Epidermal melanocyte (primary cell): ENCODE measurements around the gene ENTPD2.

ENCODE experiments used
- DNase-seq: peaks from one replicate; pipeline ENCODE4 v3.0.0; 2011; ENCODE audit warnings: low spot score; ENCODE audit not compliant: insufficient read length

The ENTPD2 gene

DNA sequence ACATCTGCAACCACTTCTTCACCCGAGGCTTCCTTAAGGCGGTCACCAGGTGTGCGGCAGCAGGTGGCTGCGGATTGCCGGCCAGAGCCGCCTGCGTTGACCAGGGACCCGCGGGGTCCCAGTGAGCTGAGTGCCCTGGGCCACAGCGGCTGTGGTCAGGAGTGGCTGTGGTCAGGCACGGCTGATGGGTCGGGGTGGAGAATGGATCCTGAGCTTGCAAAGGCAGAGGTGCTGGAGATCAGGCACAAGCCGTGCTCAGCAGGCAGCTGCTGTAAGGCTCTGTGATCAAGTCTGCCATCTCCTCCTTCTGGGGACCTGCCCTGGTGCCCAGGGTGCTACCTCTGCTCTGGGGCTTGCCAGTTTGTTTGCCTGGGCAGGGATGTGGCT, 25.5 kb upstream of the ENTPD2 start:
- DNase-seq: no peak

- DNase-seq: no peak
These were observed 25.0 kb upstream of the ENTPD2 start for GRCh38 chr9:137078701-137079400.

DNA sequence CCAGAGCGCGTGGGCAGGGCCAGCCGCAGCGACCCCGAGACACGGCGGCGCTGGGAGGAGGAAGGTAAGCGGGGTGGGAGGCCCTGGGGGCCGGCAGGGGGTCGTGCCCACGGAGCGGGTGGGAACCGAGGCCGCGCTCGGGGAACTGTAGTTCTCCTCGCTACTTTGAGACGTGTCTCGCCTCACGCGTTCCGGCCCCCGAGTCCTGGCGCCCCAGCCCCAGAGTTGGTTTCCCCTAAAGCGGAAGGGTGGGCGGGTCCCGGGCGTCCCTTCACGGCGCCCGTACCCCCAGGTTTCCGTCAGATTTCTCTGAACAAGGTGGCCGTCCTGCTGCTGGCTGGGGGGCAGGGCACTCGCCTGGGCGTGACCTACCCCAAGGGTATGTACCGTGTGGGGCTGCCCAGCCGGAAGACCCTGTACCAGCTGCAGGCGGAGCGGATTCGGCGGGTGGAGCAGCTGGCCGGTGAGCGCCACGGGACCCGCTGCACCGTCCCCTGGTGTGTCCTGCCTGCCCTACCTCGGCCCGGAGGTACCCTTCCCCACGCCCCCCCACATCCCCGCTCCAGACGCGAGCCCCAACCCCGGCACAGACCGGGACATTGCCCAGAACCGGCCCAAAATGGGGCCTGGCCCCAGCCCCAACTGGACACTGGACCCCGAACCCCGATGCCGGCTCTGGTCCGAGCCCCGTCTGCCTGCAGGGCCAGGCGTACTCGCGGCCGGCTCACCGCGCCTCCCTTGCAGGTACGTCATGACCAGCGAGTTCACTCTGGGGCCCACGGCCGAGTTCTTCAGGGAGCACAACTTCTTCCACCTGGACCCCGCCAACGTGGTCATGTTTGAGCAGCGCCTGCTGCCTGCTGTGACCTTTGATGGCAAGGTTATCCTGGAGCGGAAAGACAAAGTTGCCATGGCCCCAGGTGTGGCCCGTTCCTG, 24.2 kb upstream of the ENTPD2 start:
- DNase-seq: no peak

DNA sequence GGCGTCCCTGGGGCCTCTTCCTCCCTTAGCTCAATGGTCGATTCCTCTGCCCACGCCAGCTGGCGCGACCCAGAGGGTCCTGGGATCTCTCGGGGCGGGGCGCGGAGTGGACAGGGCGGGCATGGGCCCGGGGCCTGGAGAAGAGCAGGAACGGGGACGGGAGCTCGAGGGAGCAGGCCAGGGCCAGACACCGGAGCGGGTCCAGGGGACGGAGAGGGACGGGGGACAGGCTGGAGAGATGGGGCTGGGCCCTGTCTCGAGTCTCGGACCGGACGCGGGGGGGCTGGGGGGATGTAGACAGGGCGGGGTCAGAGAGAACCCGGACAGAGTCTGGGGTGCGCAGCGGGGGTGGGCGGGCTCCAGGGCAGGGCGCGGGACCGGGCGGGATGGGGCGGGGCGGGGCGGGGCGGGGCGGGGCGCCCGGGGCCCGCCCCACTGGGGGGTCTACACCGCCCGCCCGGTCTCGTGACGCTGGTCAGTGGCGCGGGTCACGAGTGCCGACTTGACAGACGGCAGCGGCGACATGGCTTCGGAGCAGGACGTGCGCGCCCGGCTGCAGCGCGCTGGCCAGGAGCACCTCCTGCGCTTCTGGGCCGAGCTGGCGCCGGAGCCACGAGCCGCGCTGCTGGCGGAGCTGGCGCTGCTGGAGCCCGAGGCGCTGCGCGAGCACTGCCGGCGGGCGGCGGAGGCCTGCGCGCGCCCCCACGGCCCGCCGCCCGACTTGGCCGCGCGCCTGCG, 23.3 kb upstream of the ENTPD2 start, which contains the start of gene UAP1L1:
Gene UAP1L1, plus strand, starts transcription at position 508 of the 738 bp plus-strand sequence. Its CDS starts 16 bp downstream, at position 524.
- DNase-seq: no peak

DNA sequence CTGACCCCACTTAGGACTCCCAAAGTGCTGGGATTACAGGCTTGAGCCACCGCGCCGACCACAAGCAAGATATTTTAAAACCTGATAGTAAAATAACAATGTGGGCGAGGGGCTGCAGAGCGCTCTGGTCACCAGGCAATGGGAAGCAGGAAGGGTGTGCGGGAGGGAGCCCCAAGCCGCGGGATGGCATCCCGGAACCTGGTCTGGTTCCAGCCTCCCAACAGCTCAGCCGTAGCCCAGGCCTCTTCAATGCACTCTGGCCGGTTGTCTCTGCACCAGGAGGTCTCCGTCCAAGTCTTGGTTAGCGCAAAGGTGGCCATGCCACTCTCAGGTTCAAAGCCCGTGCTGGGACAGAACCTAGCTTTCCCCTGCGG, 22.8 kb upstream of the ENTPD2 start:
- DNase-seq: no peak

- no peak for DNase-seq
These were observed 21.5 kb upstream of the ENTPD2 start for GRCh38 chr9:137075275-137075775.

- DNase-seq: no peak
These were observed 20.9 kb upstream of the ENTPD2 start for GRCh38 chr9:137074657-137075274.

- DNase-seq: no peak
These were observed 20.1 kb upstream of the ENTPD2 start for GRCh38 chr9:137073992-137074399.

DNA sequence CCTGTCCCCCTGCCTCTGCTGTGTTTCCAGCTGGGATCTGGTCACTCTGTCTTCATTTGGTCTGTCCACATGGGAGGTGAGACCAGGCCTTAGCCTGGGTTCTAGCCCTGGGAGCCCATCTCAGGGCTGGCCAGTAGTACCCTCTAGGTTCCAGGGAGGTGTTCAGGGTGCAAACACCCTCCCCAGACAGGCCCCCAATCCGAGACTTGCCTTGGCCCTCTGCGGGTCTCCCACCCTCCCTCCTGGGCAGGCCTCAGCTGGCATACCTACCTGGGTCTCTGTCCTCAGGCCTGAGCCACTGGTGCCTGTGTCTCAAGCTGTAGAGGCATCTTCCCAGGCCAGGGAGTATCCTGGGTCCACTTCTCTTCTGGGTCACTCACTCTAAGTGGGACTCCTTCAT, 17.4 kb upstream of the ENTPD2 start:
- DNase-seq: no peak

- no peak for DNase-seq
These were observed 17.0 kb upstream of the ENTPD2 start for GRCh38 chr9:137070906-137071275.

- DNase-seq: peak; percentile 89
These were observed 16.5 kb upstream of the ENTPD2 start, which contains the start of gene SAPCD2 for GRCh38 chr9:137070201-137070905. TSS of gene SAPCD2 (minus strand) at chr9:137070557. CDS start at chr9:137070460, 97 bp downstream.

- no peak for DNase-seq
These were observed 15.7 kb upstream of the ENTPD2 start for GRCh38 chr9:137069508-137070091.

GRCh38 chr9:137068539-137069507, 15.0 kb upstream of the ENTPD2 start:
- no peak for DNase-seq

GRCh38 chr9:137067860-137068538, 14.1 kb upstream of the ENTPD2 start:
- peak; percentile 83 for DNase-seq

GRCh38 chr9:137066096-137066861, 12.4 kb upstream of the ENTPD2 start:
- DNase-seq: no peak

DNA sequence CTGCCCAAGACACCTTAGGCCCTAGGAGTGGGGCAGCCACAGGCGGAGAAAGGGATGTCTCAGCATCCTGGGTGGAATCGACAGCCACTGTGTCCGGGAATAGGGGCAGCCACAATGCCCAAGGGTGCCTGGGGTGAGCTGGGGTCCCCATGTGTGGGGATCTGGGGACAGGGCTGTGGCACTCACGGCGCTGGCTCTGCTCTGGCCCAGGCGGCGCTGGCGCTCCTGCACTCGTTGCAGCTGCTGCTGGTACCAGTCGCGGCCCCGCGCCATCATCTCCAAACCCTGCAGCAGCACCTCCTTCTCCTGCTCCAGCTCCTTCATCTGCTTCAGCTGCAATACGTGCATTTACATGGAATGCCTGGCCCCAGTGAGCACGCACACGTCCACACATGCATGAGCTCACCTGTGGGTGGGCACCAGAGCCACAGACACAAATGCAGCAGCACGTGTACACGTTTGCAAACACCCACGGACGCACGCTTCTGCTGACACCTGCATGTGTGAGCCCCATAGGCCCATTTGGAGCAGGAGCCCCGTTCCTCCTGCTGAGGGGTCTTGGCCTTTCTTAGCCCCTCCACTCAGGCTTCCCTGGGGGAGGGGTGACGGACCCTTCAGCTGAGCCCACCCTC, 11.6 kb upstream of the ENTPD2 start:
- no peak for DNase-seq

DNA sequence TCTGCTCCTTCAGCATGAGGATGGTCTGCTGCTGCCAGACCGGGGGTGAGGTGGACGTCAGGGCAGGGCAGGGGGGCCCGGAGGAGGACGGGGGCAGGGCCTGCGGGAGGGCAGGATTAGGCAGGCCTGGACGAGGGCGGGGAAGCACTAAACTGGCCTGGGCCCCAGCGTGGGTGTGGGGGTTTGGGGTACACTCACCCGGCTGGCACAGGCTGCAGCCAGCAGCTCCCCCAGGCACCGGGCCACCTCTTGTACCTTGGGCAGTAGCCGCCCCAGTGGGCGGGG, 11.0 kb upstream of the ENTPD2 start:
- no peak for DNase-seq
